Measurements from ENCODE around the gene BSG. TPM values are rescaled to one million over a fixed set of nuclear protein-coding genes. Genes with fewer than 3 reads are reported as not detected.

BSG gene
- total RNA-seq, 1 experiment from 2014 or later = 354 TPM

DNA sequence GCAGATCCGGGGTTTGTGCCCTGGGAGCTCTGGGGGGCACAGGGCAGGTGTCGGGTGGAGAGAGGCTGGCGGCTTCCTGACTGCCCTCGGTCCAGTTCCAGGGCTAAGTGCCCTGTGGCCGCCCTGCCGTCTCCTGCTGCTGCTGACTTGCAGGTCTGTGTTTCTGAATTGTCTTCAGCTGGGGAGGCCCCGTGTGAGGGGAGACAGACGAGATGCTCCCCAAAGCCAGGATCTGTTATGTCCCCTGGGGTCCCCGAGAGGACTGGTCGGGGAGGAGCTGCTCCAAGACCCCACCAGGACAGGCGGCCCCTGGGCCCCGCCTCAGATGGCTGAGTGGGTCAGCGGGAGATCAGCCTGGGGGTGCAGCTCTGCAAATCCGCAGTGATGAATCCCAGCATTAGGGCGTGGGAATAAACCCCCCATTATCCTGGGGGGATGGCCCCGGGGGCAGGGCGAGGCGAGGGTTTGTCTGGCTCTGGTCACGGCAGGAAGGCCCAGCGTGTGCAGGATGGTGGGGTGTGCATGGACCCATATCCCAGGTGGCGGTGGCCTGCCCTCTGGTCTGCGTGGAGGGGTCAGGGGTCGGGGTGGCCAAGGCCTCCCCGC lies 22.0 kb downstream of the BSG start:
- intact Hi-C loops (cut with micrococcal nuclease; ENCODE audit: unreplicated experiment) = no loop called here
- Mint-ChIP-seq H3K27ac (ENCODE audit: unreplicated experiment) (no peak overlapping the region), H3K4me3 (ENCODE audit: low read depth, unreplicated experiment) (no peak overlapping the region), H3K9me3 (ENCODE audit: low read depth, unreplicated experiment) (no peaks in the 10 kb centered on the region), H3K27me3 (ENCODE audit: unreplicated experiment) (peaks cover 60% of the 10 kb centered on the region), H3K36me3 (ENCODE audit: insufficient read depth, unreplicated experiment) (peaks cover 8% of the 10 kb centered on the region), H3K4me1 (ENCODE audit: low read depth, unreplicated experiment) (no peaks in the 10 kb centered on the region)
- no peak for DNase-seq
- CTCF ChIA-PET = no interaction called here
- BruUV-seq (replicated peaks) = no TSS peak
- TF ChIP-seq, protein P1, sequence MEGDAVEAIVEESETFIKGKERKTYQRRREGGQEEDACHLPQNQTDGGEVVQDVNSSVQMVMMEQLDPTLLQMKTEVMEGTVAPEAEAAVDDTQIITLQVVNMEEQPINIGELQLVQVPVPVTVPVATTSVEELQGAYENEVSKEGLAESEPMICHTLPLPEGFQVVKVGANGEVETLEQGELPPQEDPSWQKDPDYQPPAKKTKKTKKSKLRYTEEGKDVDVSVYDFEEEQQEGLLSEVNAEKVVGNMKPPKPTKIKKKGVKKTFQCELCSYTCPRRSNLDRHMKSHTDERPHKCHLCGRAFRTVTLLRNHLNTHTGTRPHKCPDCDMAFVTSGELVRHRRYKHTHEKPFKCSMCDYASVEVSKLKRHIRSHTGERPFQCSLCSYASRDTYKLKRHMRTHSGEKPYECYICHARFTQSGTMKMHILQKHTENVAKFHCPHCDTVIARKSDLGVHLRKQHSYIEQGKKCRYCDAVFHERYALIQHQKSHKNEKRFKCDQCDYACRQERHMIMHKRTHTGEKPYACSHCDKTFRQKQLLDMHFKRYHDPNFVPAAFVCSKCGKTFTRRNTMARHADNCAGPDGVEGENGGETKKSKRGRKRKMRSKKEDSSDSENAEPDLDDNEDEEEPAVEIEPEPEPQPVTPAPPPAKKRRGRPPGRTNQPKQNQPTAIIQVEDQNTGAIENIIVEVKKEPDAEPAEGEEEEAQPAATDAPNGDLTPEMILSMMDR (IDR thresholded peaks at IDR 0.05; ENCODE audit: unreplicated experiment) = no peak

DNA sequence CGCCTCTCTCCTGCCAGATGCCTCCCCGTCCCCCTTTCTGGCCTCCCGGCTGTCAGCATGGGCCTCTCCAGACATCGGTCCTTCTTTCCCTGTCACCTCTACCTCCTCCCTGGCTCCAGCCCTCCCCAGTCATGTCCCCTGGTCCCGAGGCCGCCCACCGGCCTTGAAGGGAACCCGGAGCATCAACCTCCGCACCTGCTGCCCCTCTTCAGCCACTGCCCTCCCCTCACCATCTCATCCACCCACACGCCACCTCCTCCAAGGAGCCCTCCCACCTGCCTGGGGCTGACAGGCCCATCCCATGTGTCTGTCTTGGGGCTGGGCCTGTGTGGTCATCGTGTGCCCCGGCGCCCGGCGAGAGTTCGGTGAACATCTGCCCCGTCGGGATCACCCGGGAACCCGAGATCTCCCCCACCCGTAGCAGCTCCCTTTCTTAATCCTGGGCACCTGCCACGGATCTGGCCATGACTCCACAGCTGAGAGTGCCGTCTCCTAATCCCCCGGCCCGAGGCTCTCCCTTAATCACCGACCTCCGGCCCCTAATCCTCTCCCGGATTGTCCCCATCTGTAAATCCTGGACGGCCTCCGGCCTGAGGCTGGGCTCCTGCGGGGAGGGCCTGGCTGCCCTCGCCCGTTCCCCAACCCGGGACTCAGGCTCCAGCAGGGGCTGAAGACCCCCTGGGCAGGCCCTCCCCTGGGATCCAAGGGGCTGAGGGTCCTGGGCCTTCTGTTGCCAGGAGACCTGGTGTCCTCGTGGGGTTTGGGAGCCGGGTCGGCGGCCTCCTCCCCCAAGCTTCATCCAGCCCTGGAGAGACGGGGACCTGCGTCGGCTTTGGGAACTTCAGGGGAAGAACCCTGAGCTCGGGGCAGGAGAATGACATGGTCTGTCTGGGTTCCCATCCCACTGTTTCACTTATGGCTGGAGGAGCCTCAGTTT lies 23.2 kb downstream of the BSG start:
- Mint-ChIP-seq H3K4me3 (ENCODE audit: low read depth, unreplicated experiment) (no peak overlapping the region), H3K9me3 (ENCODE audit: low read depth, unreplicated experiment) (no peaks in the 10 kb centered on the region), H3K4me1 (ENCODE audit: low read depth, unreplicated experiment) (no peaks in the 10 kb centered on the region), H3K27ac (ENCODE audit: unreplicated experiment) (no peak overlapping the region), H3K27me3 (ENCODE audit: unreplicated experiment) (peaks cover 60% of the 10 kb centered on the region), H3K36me3 (ENCODE audit: insufficient read depth, unreplicated experiment) (peaks cover 8% of the 10 kb centered on the region)
- TF ChIP-seq, protein P1 (IDR thresholded peaks at IDR 0.05; ENCODE audit: unreplicated experiment) = no peak
- CTCF ChIA-PET = no interaction called here
- no peak for DNase-seq
- intact Hi-C loops (cut with micrococcal nuclease; ENCODE audit: unreplicated experiment) = no loop called here
- BruUV-seq (replicated peaks) = no TSS peak

DNA sequence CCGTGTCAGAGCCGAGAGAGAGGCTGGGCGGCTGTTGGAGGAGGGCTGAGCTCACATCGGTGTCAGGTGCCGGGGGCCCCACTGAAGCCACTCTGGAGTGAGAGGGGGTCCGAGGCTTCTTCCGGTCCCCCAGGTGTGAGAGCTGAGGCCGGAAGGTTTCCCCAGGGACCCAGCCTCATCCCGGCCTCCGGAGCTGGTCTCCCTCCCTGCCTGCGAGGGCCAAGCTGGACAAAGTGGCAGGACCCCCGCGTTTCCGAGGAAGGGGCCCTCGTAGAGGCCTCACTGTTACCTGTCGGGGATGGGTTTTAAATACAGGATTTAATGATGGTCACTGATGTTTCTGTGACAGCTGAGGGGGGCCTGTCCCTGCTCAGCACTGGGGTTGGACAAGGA lies 23.9 kb downstream of the BSG start:
- no TSS peak for BruUV-seq (replicated peaks)
- TF ChIP-seq, protein P1 (IDR thresholded peaks at IDR 0.05; ENCODE audit: unreplicated experiment) = no peak
- peaks cover 54% of the 10 kb centered on the region for H3K27me3 Mint-ChIP-seq (ENCODE audit: unreplicated experiment)
- H3K36me3 Mint-ChIP-seq (ENCODE audit: insufficient read depth, unreplicated experiment) = peaks cover 8% of the 10 kb centered on the region
- intact Hi-C loops (cut with micrococcal nuclease; ENCODE audit: unreplicated experiment) = no loop called here
- H3K4me1 Mint-ChIP-seq (ENCODE audit: low read depth, unreplicated experiment) = no peaks in the 10 kb centered on the region
- CTCF ChIA-PET = no interaction called here
- DNase-seq = no peak
- H3K27ac Mint-ChIP-seq (ENCODE audit: unreplicated experiment) = no peak overlapping the region
- H3K9me3 Mint-ChIP-seq (ENCODE audit: low read depth, unreplicated experiment) = no peaks in the 10 kb centered on the region
- no peak overlapping the region for H3K4me3 Mint-ChIP-seq (ENCODE audit: low read depth, unreplicated experiment)

DNA sequence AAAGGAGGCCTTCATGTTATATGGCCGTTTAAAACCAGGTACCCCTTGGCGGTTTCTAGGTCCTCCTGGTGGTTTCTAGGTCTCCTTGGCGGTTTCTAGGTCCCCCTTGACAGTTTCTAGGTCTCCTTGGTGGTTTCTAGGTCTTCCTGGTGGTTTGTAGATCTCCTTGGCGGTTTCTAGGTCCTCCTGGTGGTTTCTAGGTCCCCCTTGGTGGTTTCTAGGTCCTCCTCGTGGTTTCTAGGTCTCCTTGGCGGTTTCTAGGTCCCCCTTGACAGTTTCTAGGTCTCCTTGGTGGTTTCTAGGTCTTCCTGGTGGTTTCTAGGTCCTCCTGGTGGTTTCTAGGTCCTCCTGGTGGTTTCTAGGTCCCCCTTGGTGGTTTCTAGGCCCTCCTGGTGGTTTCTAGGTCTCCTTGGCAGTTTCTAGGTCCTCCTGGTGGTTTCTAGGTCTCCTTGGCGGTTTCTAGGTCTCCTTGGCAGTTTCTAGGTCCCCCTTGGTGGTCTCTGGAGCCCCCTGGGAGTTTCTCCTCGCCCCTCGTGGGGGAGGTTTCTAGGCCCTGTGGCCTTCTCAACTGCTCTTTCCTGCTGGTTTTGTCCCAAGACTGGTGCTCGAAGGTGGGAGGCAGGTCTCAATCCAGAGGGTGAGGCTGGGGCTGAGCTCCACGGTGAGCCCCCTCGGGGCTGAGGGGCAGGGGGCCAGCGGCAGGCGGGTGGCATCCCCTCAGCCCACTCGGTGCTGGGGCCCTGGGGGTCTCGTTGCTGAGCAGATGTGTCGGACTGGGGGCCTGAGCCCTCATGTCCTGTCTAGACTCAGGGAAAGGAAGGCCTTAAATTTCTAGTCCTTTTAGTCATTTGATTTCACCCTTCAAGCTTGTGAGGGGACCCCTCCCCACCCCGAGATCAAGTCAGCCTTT lies 25.3 kb downstream of the BSG start:
- H3K4me1 Mint-ChIP-seq (ENCODE audit: low read depth, unreplicated experiment) = no peaks in the 10 kb centered on the region
- H3K4me3 Mint-ChIP-seq (ENCODE audit: low read depth, unreplicated experiment) = no peak overlapping the region
- intact Hi-C loops (cut with micrococcal nuclease; ENCODE audit: unreplicated experiment) = no loop called here
- DNase-seq = no peak
- TF ChIP-seq, protein P1 (IDR thresholded peaks at IDR 0.05; ENCODE audit: unreplicated experiment) = no peak
- CTCF ChIA-PET = no interaction called here
- H3K36me3 Mint-ChIP-seq (ENCODE audit: insufficient read depth, unreplicated experiment) = no peaks in the 10 kb centered on the region
- no TSS peak for BruUV-seq (replicated peaks)
- H3K9me3 Mint-ChIP-seq (ENCODE audit: low read depth, unreplicated experiment) = no peaks in the 10 kb centered on the region
- H3K27ac Mint-ChIP-seq (ENCODE audit: unreplicated experiment) = no peak overlapping the region
- peaks cover 51% of the 10 kb centered on the region for H3K27me3 Mint-ChIP-seq (ENCODE audit: unreplicated experiment)

All from Calu3 (cell line).